Measurements from ENCODE around the gene POLD1.

The POLD1 gene

DNA sequence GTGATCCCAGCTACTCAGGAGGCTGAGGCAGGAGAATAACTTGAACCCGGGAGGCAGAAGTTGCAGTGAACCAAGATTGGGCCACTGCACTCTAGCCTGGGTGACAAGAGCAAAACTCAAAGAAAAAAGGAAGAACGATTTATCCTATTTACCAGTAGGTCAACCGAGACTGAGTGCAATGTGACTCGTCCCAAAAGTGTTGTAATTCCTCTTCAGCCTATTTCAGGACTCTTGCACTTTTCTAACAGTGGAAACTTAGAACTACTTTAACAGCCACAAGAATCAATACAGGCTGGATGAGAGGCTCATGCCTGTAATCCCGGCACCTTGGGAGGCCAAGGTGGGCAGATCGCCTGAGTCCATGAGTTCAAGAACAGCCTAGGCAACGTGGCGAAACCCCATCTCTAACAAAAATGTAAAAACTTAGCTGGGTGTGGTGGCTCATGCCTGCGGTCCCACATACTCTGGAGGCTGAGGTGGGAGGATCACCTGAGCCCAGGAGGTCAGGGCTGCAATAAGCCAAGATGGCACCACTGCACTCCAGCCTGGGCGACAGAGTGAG, 12.2 kb upstream of the POLD1 start:
- Histone ChIP-seq H3K36me3 (ENCODE audit: control insufficient read depth, insufficient read depth, low read length, severe bottlenecking) (no peaks in the 10 kb centered on the region), H3K9ac (ENCODE audit: low read length) (no peak overlapping the region), H3K9me3 (ENCODE audit: control insufficient read depth, low read length) (no peaks in the 10 kb centered on the region), H3K27me3 (replicated peaks; ENCODE audit: control insufficient read depth, insufficient read depth, low read length) (no peaks in the 10 kb centered on the region), H3K4me3 (ENCODE audit: low read length) (no peak overlapping the region), H3K4me1 (ENCODE audit: control insufficient read depth, insufficient read depth, low read length) (peaks cover 3% of the 10 kb centered on the region)
- DNase-seq (ENCODE audit: low read depth): no peak

- H3K4me3 ChIP-seq (ENCODE audit: low read length): peak within 1 kb of the TSS; percentile 98
- no peaks in the 10 kb centered on the region for H3K9me3 ChIP-seq (ENCODE audit: control insufficient read depth, low read length)
- H3K9ac ChIP-seq (ENCODE audit: low read length): peak within 1 kb of the TSS; percentile 96
- peak; percentile 99 for DNase-seq (ENCODE audit: low read depth)
- H3K4me1 ChIP-seq (ENCODE audit: control insufficient read depth, insufficient read depth, low read length): peaks cover 15% of the 10 kb centered on the region
- peaks cover 32% of the 10 kb centered on the region for H3K36me3 ChIP-seq (ENCODE audit: control insufficient read depth, insufficient read depth, low read length, severe bottlenecking)
- H3K27me3 ChIP-seq (replicated peaks; ENCODE audit: control insufficient read depth, insufficient read depth, low read length): no peaks in the 10 kb centered on the region
Measured at GRCh38 chr19:50376166-50377050, 7.7 kb upstream of the POLD1 start, which contains the start of gene NR1H2. TSS of gene NR1H2 (plus strand) at chr19:50376457. CDS start at chr19:50377606, 1,149 bp downstream.

GRCh38 chr19:50377051-50377461, 7.1 kb upstream of the POLD1 start:
- Histone ChIP-seq H3K9ac (ENCODE audit: low read length) (no peak overlapping the region), H3K27me3 (replicated peaks; ENCODE audit: control insufficient read depth, insufficient read depth, low read length) (no peaks in the 10 kb centered on the region), H3K36me3 (ENCODE audit: control insufficient read depth, insufficient read depth, low read length, severe bottlenecking) (peaks cover 38% of the 10 kb centered on the region), H3K9me3 (ENCODE audit: control insufficient read depth, low read length) (no peaks in the 10 kb centered on the region), H3K4me3 (ENCODE audit: low read length) (no peak overlapping the region), H3K4me1 (ENCODE audit: control insufficient read depth, insufficient read depth, low read length) (peaks cover 15% of the 10 kb centered on the region)
- DNase-seq (ENCODE audit: low read depth): peak; percentile 29

GRCh38 chr19:50377517-50377916, 6.6 kb upstream of the POLD1 start:
- no peak for DNase-seq (ENCODE audit: low read depth)
- H3K36me3 ChIP-seq (ENCODE audit: control insufficient read depth, insufficient read depth, low read length, severe bottlenecking): peaks cover 41% of the 10 kb centered on the region
- no peaks in the 10 kb centered on the region for H3K27me3 ChIP-seq (replicated peaks; ENCODE audit: control insufficient read depth, insufficient read depth, low read length)
- peaks cover 15% of the 10 kb centered on the region for H3K4me1 ChIP-seq (ENCODE audit: control insufficient read depth, insufficient read depth, low read length)
- H3K9ac ChIP-seq (ENCODE audit: low read length): no peak overlapping the region
- no peaks in the 10 kb centered on the region for H3K9me3 ChIP-seq (ENCODE audit: control insufficient read depth, low read length)
- no peak overlapping the region for H3K4me3 ChIP-seq (ENCODE audit: low read length)

DNA sequence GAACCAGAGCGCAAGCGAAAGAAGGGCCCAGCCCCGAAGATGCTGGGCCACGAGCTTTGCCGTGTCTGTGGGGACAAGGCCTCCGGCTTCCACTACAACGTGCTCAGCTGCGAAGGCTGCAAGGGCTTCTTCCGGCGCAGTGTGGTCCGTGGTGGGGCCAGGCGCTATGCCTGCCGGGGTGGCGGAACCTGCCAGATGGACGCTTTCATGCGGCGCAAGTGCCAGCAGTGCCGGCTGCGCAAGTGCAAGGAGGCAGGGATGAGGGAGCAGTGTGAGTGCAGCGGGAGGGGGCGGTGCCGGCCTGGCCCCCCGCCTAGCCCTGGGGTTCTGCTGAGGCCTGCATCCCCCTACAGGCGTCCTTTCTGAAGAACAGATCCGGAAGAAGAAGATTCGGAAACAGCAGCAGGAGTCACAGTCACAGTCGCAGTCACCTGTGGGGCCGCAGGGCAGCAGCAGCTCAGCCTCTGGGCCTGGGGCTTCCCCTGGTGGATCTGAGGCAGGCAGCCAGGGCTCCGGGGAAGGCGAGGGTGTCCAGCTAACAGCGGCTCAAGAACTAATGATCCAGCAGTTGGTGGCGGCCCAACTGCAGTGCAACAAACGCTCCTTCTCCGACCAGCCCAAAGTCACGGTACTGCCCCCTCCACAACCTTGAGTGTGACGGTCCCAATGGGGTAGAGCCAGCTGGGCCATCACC, 5.8 kb upstream of the POLD1 start:
- Histone ChIP-seq H3K4me3 (ENCODE audit: low read length) (no peak overlapping the region), H3K4me1 (ENCODE audit: control insufficient read depth, insufficient read depth, low read length) (peaks cover 15% of the 10 kb centered on the region), H3K27me3 (replicated peaks; ENCODE audit: control insufficient read depth, insufficient read depth, low read length) (no peaks in the 10 kb centered on the region), H3K9ac (ENCODE audit: low read length) (no peak overlapping the region), H3K9me3 (ENCODE audit: control insufficient read depth, low read length) (no peaks in the 10 kb centered on the region), H3K36me3 (ENCODE audit: control insufficient read depth, insufficient read depth, low read length, severe bottlenecking) (peaks cover 42% of the 10 kb centered on the region)
- DNase-seq (ENCODE audit: low read depth): no peak

- H3K36me3 ChIP-seq (ENCODE audit: control insufficient read depth, insufficient read depth, low read length, severe bottlenecking): peaks cover 42% of the 10 kb centered on the region
- H3K27me3 ChIP-seq (replicated peaks; ENCODE audit: control insufficient read depth, insufficient read depth, low read length): no peaks in the 10 kb centered on the region
Measured at GRCh38 chr19:50378863-50379236, 5.3 kb upstream of the POLD1 start.

GRCh38 chr19:50379602-50380001, 4.5 kb upstream of the POLD1 start:
- peaks cover 42% of the 10 kb centered on the region for H3K36me3 ChIP-seq (ENCODE audit: control insufficient read depth, insufficient read depth, low read length, severe bottlenecking)
- DNase-seq (ENCODE audit: low read depth): no peak
- H3K4me1 ChIP-seq (ENCODE audit: control insufficient read depth, insufficient read depth, low read length): peaks cover 21% of the 10 kb centered on the region
- H3K9me3 ChIP-seq (ENCODE audit: control insufficient read depth, low read length): no peaks in the 10 kb centered on the region
- H3K9ac ChIP-seq (ENCODE audit: low read length): no peak overlapping the region
- H3K27me3 ChIP-seq (replicated peaks; ENCODE audit: control insufficient read depth, insufficient read depth, low read length): no peaks in the 10 kb centered on the region
- H3K4me3 ChIP-seq (ENCODE audit: low read length): no peak overlapping the region

More at GRCh38 chr19:50378863-50379236, 5.3 kb upstream of the POLD1 start:
- H3K4me1 ChIP-seq (ENCODE audit: control insufficient read depth, insufficient read depth, low read length): peaks cover 19% of the 10 kb centered on the region
- H3K4me3 ChIP-seq (ENCODE audit: low read length): no peak overlapping the region
- H3K9me3 ChIP-seq (ENCODE audit: control insufficient read depth, low read length): no peaks in the 10 kb centered on the region
- no peak for DNase-seq (ENCODE audit: low read depth)
- H3K9ac ChIP-seq (ENCODE audit: low read length): no peak overlapping the region

DNA sequence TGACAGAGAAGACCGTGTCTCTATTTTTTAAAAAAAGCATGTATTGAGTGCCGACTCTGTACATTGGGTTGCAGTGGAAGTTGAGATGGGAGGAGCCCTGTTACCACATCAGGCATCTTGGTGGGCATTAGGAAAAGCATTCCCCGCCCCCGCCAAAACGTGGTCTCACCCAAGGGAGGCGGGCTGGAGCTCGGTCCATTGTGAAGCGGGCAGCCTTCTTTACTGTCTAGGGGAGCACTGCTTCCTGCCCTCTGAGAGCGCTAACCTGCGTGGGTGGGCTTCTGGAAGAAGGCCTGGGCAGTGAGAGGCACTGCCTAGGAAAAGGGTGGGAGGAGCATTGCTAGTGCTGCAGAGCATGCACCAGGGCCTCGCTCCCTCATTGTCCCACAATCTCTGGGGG, 4.0 kb upstream of the POLD1 start:
- Histone ChIP-seq H3K9ac (ENCODE audit: low read length) (peak overlapping the region; percentile 19), H3K4me1 (ENCODE audit: control insufficient read depth, insufficient read depth, low read length) (peaks cover 25% of the 10 kb centered on the region), H3K27me3 (replicated peaks; ENCODE audit: control insufficient read depth, insufficient read depth, low read length) (no peaks in the 10 kb centered on the region), H3K36me3 (ENCODE audit: control insufficient read depth, insufficient read depth, low read length, severe bottlenecking) (peaks cover 42% of the 10 kb centered on the region), H3K4me3 (ENCODE audit: low read length) (no peak overlapping the region), H3K9me3 (ENCODE audit: control insufficient read depth, low read length) (no peaks in the 10 kb centered on the region)
- DNase-seq (ENCODE audit: low read depth): no peak

DNA sequence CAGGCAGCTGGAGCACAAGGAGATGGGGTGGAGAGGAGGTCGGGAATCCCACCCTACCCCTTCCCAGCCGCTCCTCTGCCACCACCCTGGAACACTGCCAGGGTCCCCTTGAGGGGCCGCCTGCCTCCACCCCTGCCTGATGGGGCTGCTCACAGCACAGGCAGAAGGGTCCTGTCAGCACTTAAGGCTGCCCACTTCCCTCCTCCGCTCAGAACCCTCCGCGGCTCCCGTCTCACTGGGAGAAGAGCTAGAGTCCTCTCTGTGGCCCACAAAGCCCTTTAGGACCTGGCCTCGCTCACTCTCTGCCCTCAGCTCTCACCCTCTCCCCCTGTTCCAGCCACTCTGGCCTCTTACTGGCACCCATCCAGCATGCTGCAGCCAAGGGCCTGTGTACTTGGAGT, 3.4 kb upstream of the POLD1 start:
- H3K4me3 ChIP-seq (ENCODE audit: low read length): no peak overlapping the region
- H3K4me1 ChIP-seq (ENCODE audit: control insufficient read depth, insufficient read depth, low read length): peaks cover 27% of the 10 kb centered on the region
- peaks cover 42% of the 10 kb centered on the region for H3K36me3 ChIP-seq (ENCODE audit: control insufficient read depth, insufficient read depth, low read length, severe bottlenecking)
- no peak for DNase-seq (ENCODE audit: low read depth)
- H3K9me3 ChIP-seq (ENCODE audit: control insufficient read depth, low read length): no peaks in the 10 kb centered on the region
- H3K9ac ChIP-seq (ENCODE audit: low read length): peak overlapping the region; percentile 19
- no peaks in the 10 kb centered on the region for H3K27me3 ChIP-seq (replicated peaks; ENCODE audit: control insufficient read depth, insufficient read depth, low read length)

- Histone ChIP-seq H3K4me1 (ENCODE audit: control insufficient read depth, insufficient read depth, low read length) (peaks cover 27% of the 10 kb centered on the region), H3K9ac (ENCODE audit: low read length) (no peak overlapping the region), H3K4me3 (ENCODE audit: low read length) (no peak overlapping the region), H3K36me3 (ENCODE audit: control insufficient read depth, insufficient read depth, low read length, severe bottlenecking) (peaks cover 42% of the 10 kb centered on the region), H3K27me3 (replicated peaks; ENCODE audit: control insufficient read depth, insufficient read depth, low read length) (no peaks in the 10 kb centered on the region), H3K9me3 (ENCODE audit: control insufficient read depth, low read length) (no peaks in the 10 kb centered on the region)
- DNase-seq (ENCODE audit: low read depth): no peak
Measured at GRCh38 chr19:50381881-50382729, 2.0 kb upstream of the POLD1 start.
